Stomach (tissue), 9 donors: ENCODE results near the gene HHIP. TPM values are rescaled to one million over a fixed set of nuclear protein-coding genes. Genes with fewer than 3 reads are reported as not detected.

Source experiments
- DNase-seq, 2 donors: peaks; one replicate each; pipeline versions ENCODE4 v3.0.0 to v3.0.0-alpha.2; 2013 to 2019
- H3K27ac ChIP-seq, 5 donors: fragments of 200-600 bp in 4 of 5; sonication (generic) in 4 of 5; one replicate each; pipeline ENCODE4 v1.5.1; 2013 to 2019; ENCODE audit warnings: mild to moderate bottlenecking in 1 of 5, moderate library complexity in 1 of 5
- H3K27me3 ChIP-seq, 3 donors: fragments of 200-600 bp; sonication (generic); one replicate each; pipeline ENCODE4 v1.5.1; 2017 to 2019; ENCODE audit warnings: mixed run types in 1 of 3
- H3K36me3 ChIP-seq, 4 donors: fragments of 200-600 bp; sonication (generic); 1 replicate in 3 of 4; 2 replicates in 1 of 4; pipeline ENCODE4 v1.5.1; 2016 to 2019
- H3K4me1 ChIP-seq, 4 donors: fragments of 200-600 bp; sonication (generic); one replicate each; pipeline ENCODE4 v1.5.1; 2016 to 2019
- H3K4me3 ChIP-seq, 4 donors: fragments of 200-600 bp; sonication (generic) in 3 of 4; one replicate each; pipeline ENCODE4 v1.5.1; 2016 to 2019; ENCODE audit warnings: mild to moderate bottlenecking in 1 of 4
- H3K9me3 ChIP-seq, 4 donors: fragments of 200-600 bp; sonication (generic); one replicate each; pipeline ENCODE4 v1.5.1; 2016 to 2019
- CTCF ChIP-seq, 7 experiments: fragments of 450-650 bp in 4 of 7; fragments of 200-600 bp in 3 of 7; sonication (generic) in 3 of 7; IDR thresholded peaks; one replicate each; pipeline ENCODE4 v1.5.1; 2016 to 2019; ENCODE audit warnings: antibody characterized with exemption in 7 of 7, control low read depth in 2 of 7, mild to moderate bottlenecking in 1 of 7
- EP300 ChIP-seq: sonication (generic); formaldehyde crosslinking; IDR thresholded peaks from one replicate; pipeline ENCODE4 v1.6.1; 2017; ENCODE audit warnings: antibody characterized with exemption
- POLR2A ChIP-seq, 4 donors: fragments of 450-650 bp; IDR thresholded peaks; one replicate each; pipeline ENCODE4 v1.6.1; 2016; ENCODE audit warnings: antibody characterized with exemption in 4 of 4, control low read depth in 2 of 4, mild to moderate bottlenecking in 1 of 4, moderate library complexity in 1 of 4
- POLR2AphosphoS5 ChIP-seq, 3 donors: sonication (generic); formaldehyde crosslinking; IDR thresholded peaks; one replicate each; pipeline ENCODE4 v1.6.1; 2016; ENCODE audit warnings: antibody characterized with exemption in 3 of 3
- whole genome bisulfite sequencing, 5 donors: extraction: QIAGEN DNeasy Blood & Tissue Kit in 3 of 5; methylation state at CpG; one replicate each; pipeline versions ENCODE4 v1.1.5 to v1.1.7; 2013 to 2018; 5-methylcytosine and 5-hydroxymethylcytosine counted together
- intact Hi-C: fragments of 100-400 bp; cut with DNase I; formaldehyde crosslinking; loops from one replicate; pipeline ENCODE4 v1.15.1; 2023; ENCODE audit warnings: low total_unique reads
- polyA plus RNA-seq, 3 donors: library from polyadenylated mRNA; stranded (reverse); fragments of 200-250 nt; gene quantifications; one replicate each; pipeline ENCODE4 v1.2.3, GENCODE V29; 2013
- total RNA-seq, 5 donors: library from RNA; depleted of rRNA; stranded (reverse); fragments of >200 nt; gene quantifications; one replicate each; pipeline versions ENCODE4 v1.1.0 to v1.2.3, GENCODE V29; 2014 to 2016
- donor health status: healthy with polysubstance abuse.
- donor health status: Bipolar disorder and iron deficiency.
- donor health status: healthy.

HHIP gene
- total and polyA plus RNA-seq, 8 donors = 0.29 to 33.0 (median 3.5) TPM; not detected in 1

DNA sequence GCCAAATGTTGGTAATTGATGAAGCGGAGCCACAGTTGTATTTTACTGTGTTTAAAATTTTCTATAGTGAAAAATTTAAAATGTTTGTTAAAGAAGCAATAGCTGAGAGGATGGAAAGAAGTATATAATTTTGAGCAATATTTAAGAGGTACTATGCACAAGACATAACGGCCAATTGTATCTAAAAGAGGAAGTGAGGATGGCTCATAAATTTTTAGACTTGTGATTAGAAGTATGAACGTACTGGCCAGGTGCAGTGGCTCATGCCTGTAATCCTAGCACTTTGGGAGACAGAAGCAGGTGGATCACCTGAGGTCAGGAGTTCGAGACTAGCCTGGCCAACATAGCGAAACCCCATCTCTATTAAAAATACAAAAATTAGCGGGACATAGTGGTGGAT, 12.7 kb upstream of the HHIP start:
- DNase-seq = no peak
- no peaks in the 10 kb centered on the region for H3K9me3 ChIP-seq
- H3K27ac ChIP-seq = no peak overlapping the region
- no peaks in the 10 kb centered on the region for H3K36me3 ChIP-seq
- intact Hi-C loops = no loop called here
- TF ChIP-seq EP300 (no peak), POLR2A (IDR thresholded peaks at IDR 0.05) (no peak), POLR2AphosphoS5 (IDR thresholded peaks at IDR 0.05) (no peak), CTCF (IDR thresholded peaks at IDR 0.05) (no peak)
- no peaks in the 10 kb centered on the region for H3K27me3 ChIP-seq
- no peaks in the 10 kb centered on the region for H3K4me1 ChIP-seq
- 83 to 90% (median 85%) methylated on average over 6 of the region's 6 CpGs for WGBS, 5 donors
- H3K4me3 ChIP-seq = no peak overlapping the region

GRCh38 chr4:144634978-144635747, 10.8 kb upstream of the HHIP start:
- Histone ChIP-seq H3K27ac (no peak overlapping the region), H3K4me1 (no peaks in the 10 kb centered on the region), H3K9me3 (no peaks in the 10 kb centered on the region), H3K27me3 (no peaks in the 10 kb centered on the region), H3K36me3 (no peaks in the 10 kb centered on the region), H3K4me3 (no peak overlapping the region)
- TF ChIP-seq POLR2AphosphoS5 (IDR thresholded peaks at IDR 0.05) = no peak
- TF ChIP-seq EP300 = no peak
- TF ChIP-seq POLR2A (IDR thresholded peaks at IDR 0.05) = no peak
- TF ChIP-seq CTCF (IDR thresholded peaks at IDR 0.05) = no peak
- intact Hi-C loops = no loop called here
- 68 to 77% (median 72%) methylated on average over 6 of the region's 6 CpGs for WGBS, 5 donors
- DNase-seq = no peak

DNA sequence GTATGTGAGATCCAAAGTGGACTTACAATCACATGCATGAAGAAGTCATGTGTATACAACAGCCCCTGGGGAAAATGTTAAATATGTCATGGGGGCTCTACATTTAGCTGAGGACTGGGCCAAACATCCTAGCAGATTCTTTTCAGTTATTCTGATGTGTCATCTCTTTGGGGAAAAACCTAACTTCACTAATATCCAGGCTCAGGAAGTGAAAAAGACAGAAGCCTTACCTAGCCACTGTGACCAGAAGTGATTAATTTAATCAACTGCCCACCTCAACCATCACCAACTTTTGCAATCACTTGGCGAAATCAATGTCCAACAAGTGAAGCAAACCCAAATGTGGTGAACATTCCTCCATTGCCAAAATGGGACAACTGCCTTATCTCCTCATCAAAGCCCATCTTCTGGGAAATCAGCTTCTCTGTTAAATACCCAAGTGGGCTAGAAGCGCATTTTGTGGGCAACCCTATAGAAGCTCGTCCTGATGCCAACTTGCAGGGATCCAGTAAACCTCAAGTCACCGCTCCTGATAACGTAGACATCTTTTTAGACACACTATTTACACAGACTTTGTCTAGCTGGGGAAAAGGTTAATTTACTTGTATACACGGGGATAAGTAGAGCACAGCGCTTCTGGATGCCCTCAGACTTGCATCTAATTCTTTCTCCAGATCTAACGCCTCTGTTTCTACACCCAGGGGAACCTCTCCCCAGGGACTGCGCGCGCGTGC, 1.4 kb upstream of the HHIP start:
- Histone ChIP-seq H3K27ac (peak overlapping the region in 2 of 5 donors; percentile 5 to 74), H3K4me3 (peak overlapping the region in 2 of 4 donors; percentile 51 to 53), H3K4me1 (peaks cover 11 to 28% (median 23%) of the 10 kb centered on the region in 4 donors), H3K27me3 (peaks cover 3 to 50% (median 34%) of the 10 kb centered on the region in 3 donors), H3K36me3 (no peaks in the 10 kb centered on the region), H3K9me3 (no peaks in the 10 kb centered on the region)
- 27 to 44% (median 38%) methylated on average over 12 of the region's 12 CpGs for WGBS, 5 donors
- no peak for DNase-seq
- no peak for TF ChIP-seq POLR2A (IDR thresholded peaks at IDR 0.05)
- intact Hi-C loops = no loop called here

GRCh38 chr4:144645102-144645630, 790 bp upstream of the HHIP start:
- Histone ChIP-seq H3K4me1 (peaks cover 11 to 28% (median 23%) of the 10 kb centered on the region in 4 donors), H3K27ac (peak overlapping the region in 4 of 5 donors; percentile 5 to 74 (median 60)), H3K27me3 (peaks cover 3 to 52% (median 34%) of the 10 kb centered on the region in 3 donors), H3K4me3 (peak overlapping the region; percentile 51 to 62 (median 53)), H3K9me3 (no peaks in the 10 kb centered on the region), H3K36me3 (no peaks in the 10 kb centered on the region)
- intact Hi-C loops = no loop called here
- TF ChIP-seq POLR2AphosphoS5 (IDR thresholded peaks at IDR 0.05) = no peak
- TF ChIP-seq EP300 = no peak
- no peak for TF ChIP-seq POLR2A (IDR thresholded peaks at IDR 0.05)
- no peak for TF ChIP-seq CTCF (IDR thresholded peaks at IDR 0.05)
- WGBS, 5 donors = 15 to 40% (median 20%) methylated on average over 17 to 29 of the region's 29 CpGs
- peak in 1 of 2 donors; percentile 58 for DNase-seq
